Smooth muscle cell (in vitro differentiated cells): ENCODE data around the gene ARHGAP27. TPM values are rescaled to one million over a fixed set of nuclear protein-coding genes. Genes with fewer than 3 reads are reported as not detected.

Experiments used
- DNase-seq: peaks from one replicate; lab custom pipeline; 2025; ENCODE audit not compliant: unreplicated experiment; lab: John Stamatoyannopoulos, UW
- H2AFZ ChIP-seq: fragments of 200-600 bp; sonication (generic); 2 replicates; pipeline ENCODE4 v1.6.0; 2016; ENCODE audit warnings: antibody characterized with exemption, low read depth, mild to moderate bottlenecking
- H3F3A ChIP-seq: fragments of 200-600 bp; sonication (generic); 2 replicates; pipeline ENCODE4 v1.6.0; 2017; ENCODE audit warnings: antibody characterized with exemption, low read depth
- H3K27ac ChIP-seq: fragments of 200-600 bp; sonication (generic); 2 replicates; pipeline ENCODE4 v1.5.1; 2016; ENCODE audit warnings: low read depth, mild to moderate bottlenecking
- H3K27me3 ChIP-seq: fragments of 200-600 bp; sonication (generic); 2 replicates; pipeline ENCODE4 v1.6.1; 2016; ENCODE audit warnings: low read depth, mild to moderate bottlenecking
- H3K36me3 ChIP-seq: fragments of 200-600 bp; sonication (generic); 2 replicates; pipeline ENCODE4 v1.5.1; 2016; ENCODE audit warnings: low read depth
- H3K4me1 ChIP-seq: fragments of 200-600 bp; sonication (generic); 2 replicates; pipeline ENCODE4 v1.5.1; 2016; ENCODE audit warnings: low read depth
- H3K4me2 ChIP-seq: fragments of 200-600 bp; sonication (generic); 2 replicates; pipeline ENCODE4 v1.6.0; 2016; ENCODE audit warnings: mild to moderate bottlenecking
- H3K4me3 ChIP-seq: fragments of 200-600 bp; sonication (generic); 2 replicates; pipeline ENCODE4 v1.5.1; 2016; ENCODE audit warnings: mild to moderate bottlenecking
- H3K79me2 ChIP-seq: fragments of 200-600 bp; sonication (generic); 2 replicates; pipeline ENCODE4 v1.6.0; 2016; ENCODE audit warnings: low read depth, mild to moderate bottlenecking
- H3K9ac ChIP-seq: fragments of 200-600 bp; sonication (generic); 2 replicates; pipeline ENCODE4 v1.6.0; 2016; ENCODE audit warnings: low read depth
- H3K9me3 ChIP-seq: fragments of 200-600 bp; sonication (generic); replicated peaks from 2 replicates; pipeline ENCODE4 v1.5.1; 2016; ENCODE audit warnings: low read depth
- H4K20me1 ChIP-seq: fragments of 200-600 bp; sonication (generic); 2 replicates; pipeline ENCODE4 v1.6.0; 2016; ENCODE audit warnings: low read depth
- WGBS: methylation state at CpG from one replicate; pipeline ENCODE4 v1.1.7; 2016; ENCODE audit warnings: low lambda C conversion rate; 5-methylcytosine and 5-hydroxymethylcytosine counted together
- polyA plus RNA-seq: library from polyadenylated mRNA; unstranded; fragments of >200 nt; fragmentation: Nextera tagmentation; extraction: Ambion mirVana; gene quantifications from 2 replicates; pipeline ENCODE4 v1.2.1, GENCODE V29; 2016
- total RNA-seq: library from RNA; depleted of rRNA; stranded (reverse); fragments of >200 nt; gene quantifications from 2 replicates; pipeline ENCODE4 v1.2.3, GENCODE V29; 2014
- TF ChIP-seq, protein P1 (sequence below): fragments of 200-600 bp; sonication (generic); IDR thresholded peaks from 2 replicates; pipeline ENCODE4 v1.5.1; 2017; ENCODE audit warnings: borderline replicate concordance, mild to moderate bottlenecking, antibody characterized with exemption; ENCODE audit not compliant: insufficient read depth, poor library complexity, severe bottlenecking

The ARHGAP27 gene
- total and polyA plus RNA-seq, 2 experiments from 2014 or later = 3.6 to 3.7 TPM

DNA sequence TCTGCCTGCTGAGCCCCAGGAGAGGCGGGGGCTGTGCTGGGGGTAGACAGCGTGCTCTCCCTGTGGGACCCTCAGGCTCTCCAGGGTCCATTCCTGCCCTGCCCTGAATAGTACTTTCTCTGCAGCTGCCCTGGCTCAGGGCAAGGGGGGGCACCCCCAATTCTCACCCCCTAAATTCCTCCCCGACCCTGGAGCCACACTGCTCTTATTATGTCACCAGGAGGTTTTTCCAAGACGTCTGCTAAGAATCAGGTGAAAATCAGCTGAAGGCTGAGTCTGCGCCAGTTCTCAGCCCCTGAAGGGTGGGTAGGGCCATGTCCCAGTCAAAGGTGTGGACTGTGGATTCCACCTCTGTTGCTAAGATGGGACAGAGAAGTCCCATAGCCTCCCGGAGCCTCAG is 66.0 kb downstream of the ARHGAP27 start:
- peaks cover 6% of the 10 kb centered on the region for H3F3A ChIP-seq
- H3K27me3 ChIP-seq = no peaks in the 10 kb centered on the region
- H3K4me1 ChIP-seq = peaks cover 7% of the 10 kb centered on the region
- WGBS = 88% methylated on average over 6 of the region's 6 CpGs
- no peaks in the 10 kb centered on the region for H3K36me3 ChIP-seq
- no peak overlapping the region for H3K4me3 ChIP-seq
- H2AFZ ChIP-seq = no peak overlapping the region
- H3K9me3 ChIP-seq = no peaks in the 10 kb centered on the region
- TF ChIP-seq, protein P1, sequence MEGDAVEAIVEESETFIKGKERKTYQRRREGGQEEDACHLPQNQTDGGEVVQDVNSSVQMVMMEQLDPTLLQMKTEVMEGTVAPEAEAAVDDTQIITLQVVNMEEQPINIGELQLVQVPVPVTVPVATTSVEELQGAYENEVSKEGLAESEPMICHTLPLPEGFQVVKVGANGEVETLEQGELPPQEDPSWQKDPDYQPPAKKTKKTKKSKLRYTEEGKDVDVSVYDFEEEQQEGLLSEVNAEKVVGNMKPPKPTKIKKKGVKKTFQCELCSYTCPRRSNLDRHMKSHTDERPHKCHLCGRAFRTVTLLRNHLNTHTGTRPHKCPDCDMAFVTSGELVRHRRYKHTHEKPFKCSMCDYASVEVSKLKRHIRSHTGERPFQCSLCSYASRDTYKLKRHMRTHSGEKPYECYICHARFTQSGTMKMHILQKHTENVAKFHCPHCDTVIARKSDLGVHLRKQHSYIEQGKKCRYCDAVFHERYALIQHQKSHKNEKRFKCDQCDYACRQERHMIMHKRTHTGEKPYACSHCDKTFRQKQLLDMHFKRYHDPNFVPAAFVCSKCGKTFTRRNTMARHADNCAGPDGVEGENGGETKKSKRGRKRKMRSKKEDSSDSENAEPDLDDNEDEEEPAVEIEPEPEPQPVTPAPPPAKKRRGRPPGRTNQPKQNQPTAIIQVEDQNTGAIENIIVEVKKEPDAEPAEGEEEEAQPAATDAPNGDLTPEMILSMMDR = no peak
- H4K20me1 ChIP-seq = no peaks in the 10 kb centered on the region
- no peak overlapping the region for H3K9ac ChIP-seq
- H3K27ac ChIP-seq = no peak overlapping the region
- no peak overlapping the region for H3K4me2 ChIP-seq
- no peak for DNase-seq
- H3K79me2 ChIP-seq = no peaks in the 10 kb centered on the region

DNA sequence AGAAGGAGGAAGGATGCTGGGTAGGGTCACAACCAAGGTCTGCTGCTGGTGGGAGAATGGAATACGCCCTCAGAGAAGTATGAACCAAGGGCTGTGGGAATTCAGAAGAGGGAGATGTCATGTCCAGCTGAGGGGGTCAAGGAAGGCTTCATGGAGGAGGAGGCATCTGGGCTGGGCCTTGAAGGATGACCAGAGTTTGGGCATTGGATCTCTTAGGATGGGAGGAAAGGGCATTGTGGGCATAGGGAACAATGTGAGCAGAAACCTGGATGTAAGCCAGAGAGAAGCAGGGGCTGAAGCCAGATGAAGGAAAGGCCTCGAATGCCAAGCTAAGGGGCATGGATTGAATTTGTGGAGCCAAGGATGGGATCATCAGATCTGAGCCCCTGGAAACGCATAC is 66.6 kb downstream of the ARHGAP27 start:
- no peaks in the 10 kb centered on the region for H4K20me1 ChIP-seq
- H3K9ac ChIP-seq = no peak overlapping the region
- no peak overlapping the region for H2AFZ ChIP-seq
- no peak overlapping the region for H3K4me3 ChIP-seq
- 95% methylated on average over 3 of the region's 3 CpGs for WGBS
- H3F3A ChIP-seq = peaks cover 2% of the 10 kb centered on the region
- no peaks in the 10 kb centered on the region for H3K79me2 ChIP-seq
- DNase-seq = no peak
- no peaks in the 10 kb centered on the region for H3K9me3 ChIP-seq
- no peaks in the 10 kb centered on the region for H3K27me3 ChIP-seq
- no peaks in the 10 kb centered on the region for H3K36me3 ChIP-seq
- peaks cover 2% of the 10 kb centered on the region for H3K4me1 ChIP-seq
- H3K27ac ChIP-seq = no peak overlapping the region
- TF ChIP-seq, protein P1 = no peak
- no peak overlapping the region for H3K4me2 ChIP-seq

DNA sequence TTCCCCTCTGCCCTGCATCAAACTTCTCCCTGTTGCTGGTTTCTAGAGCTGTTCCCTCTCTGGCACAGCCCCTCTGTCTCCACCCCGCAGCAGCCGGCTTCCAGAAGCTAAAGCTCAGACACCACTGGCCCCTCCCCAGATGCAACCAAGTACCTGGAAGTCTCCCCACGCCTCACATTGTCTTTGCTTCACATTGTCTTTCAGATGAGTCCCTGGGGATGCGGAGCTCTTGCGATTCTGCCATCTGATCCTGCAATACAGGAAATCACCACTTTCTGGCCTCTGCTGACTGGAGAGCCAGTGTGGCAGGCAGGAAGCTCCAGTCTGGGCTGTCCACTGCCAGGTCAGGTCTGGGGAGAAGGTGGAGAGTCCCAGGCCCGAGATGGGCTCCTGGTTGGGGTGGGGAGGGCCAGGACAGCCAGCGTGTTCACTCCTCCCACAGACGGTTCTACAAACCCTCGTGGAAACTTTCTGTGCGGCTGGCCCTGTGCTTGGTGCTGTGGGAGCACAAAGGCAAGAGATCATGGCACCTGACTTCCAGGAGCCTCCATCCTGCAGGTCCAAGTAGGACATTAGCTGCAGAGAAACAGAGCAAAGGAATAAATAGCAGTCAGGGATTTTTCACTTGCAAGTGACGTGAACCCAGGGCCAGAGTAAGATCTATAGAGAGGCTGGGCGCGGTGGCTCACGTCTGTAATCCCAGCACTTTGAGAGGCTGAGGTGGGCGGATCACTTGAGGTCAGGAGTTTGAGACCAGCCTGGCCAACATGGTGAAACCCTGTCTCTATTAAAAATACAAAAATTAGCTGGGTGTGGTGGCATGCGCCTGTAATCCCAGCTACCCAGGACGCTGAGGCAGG is 67.9 kb downstream of the ARHGAP27 start:
- TF ChIP-seq, protein P1 = no peak
- Histone ChIP-seq H4K20me1 (no peaks in the 10 kb centered on the region), H3F3A (no peaks in the 10 kb centered on the region), H3K9me3 (no peaks in the 10 kb centered on the region), H3K9ac (no peak overlapping the region), H3K27ac (no peak overlapping the region), H3K79me2 (no peaks in the 10 kb centered on the region), H3K4me3 (no peak overlapping the region), H3K27me3 (no peaks in the 10 kb centered on the region), H3K4me2 (no peak overlapping the region), H2AFZ (peak overlapping the region; percentile 19), H3K36me3 (no peaks in the 10 kb centered on the region), H3K4me1 (no peaks in the 10 kb centered on the region)
- no peak for DNase-seq
- WGBS = 57% methylated on average over 17 of the region's 17 CpGs

DNA sequence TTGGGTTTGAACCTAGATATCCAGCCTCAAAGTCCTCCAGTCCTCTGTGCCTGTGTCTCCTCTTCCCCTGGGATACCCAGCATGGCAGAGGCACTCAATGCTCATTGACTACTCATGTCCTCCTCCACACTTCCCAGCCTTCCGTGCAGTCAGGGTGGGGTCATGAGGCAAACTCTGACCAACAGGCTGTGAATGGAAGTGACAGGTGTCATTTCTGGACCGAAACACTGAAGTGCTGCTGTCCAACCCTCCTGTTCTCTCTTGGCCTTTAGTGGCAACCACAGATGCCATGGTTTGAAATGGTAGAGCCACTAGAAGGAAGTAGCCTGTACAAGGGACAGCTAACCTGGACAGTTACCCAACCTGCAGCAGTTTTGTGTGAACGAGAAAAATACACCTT is 69.2 kb downstream of the ARHGAP27 start:
- H3F3A ChIP-seq = no peaks in the 10 kb centered on the region
- no peaks in the 10 kb centered on the region for H3K36me3 ChIP-seq
- 89% methylated on average over 3 of the region's 3 CpGs for WGBS

More for the DNA sequence above, 69.2 kb downstream of the ARHGAP27 start:
- TF ChIP-seq, protein P1 = no peak
- no peak overlapping the region for H3K27ac ChIP-seq
- H4K20me1 ChIP-seq = no peaks in the 10 kb centered on the region
- DNase-seq = no peak
- no peak overlapping the region for H3K4me2 ChIP-seq
- no peak overlapping the region for H2AFZ ChIP-seq
- no peak overlapping the region for H3K4me3 ChIP-seq
- H3K79me2 ChIP-seq = no peaks in the 10 kb centered on the region
- H3K9me3 ChIP-seq = no peaks in the 10 kb centered on the region
- no peak overlapping the region for H3K9ac ChIP-seq
- H3K4me1 ChIP-seq = no peaks in the 10 kb centered on the region
- H3K27me3 ChIP-seq = no peaks in the 10 kb centered on the region
